ENCODE measurements around the gene RRAGC.
"Not testable (repeated sequence)": the region's sequence is repeated elsewhere in the genome, so short reads cannot be mapped to it uniquely, and the experiment has no call there.

Gene RRAGC

GRCh38 chr1:38852780-38853179 lies 6.8 kb downstream of the RRAGC start:
- no peaks in the 10 kb centered on the region for H3K36me3 ChIP-seq (ENCODE audit: insufficient read depth)

DNA sequence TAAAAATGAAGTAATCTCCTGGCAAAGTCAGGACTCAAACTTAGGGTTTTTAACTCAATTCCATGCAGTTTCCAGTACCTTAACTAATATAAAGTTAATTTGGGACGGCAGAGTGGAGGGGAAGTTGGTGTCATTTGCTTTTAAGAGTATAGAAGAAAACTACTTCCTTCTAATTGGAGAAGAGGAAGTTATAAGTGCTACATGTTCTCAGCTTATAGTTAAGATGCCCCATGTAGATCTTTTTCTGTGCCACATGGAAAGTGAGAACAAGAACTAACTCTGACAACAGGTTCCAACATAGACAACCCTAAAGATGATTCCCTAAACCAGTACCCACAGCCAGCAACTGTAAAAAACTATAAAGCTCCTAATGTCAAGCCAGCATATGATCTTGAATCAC lies 11.5 kb downstream of the RRAGC start:
- Histone ChIP-seq H3K27ac (no peak overlapping the region), H3K79me2 (ENCODE audit: insufficient read depth, low read depth) (no peaks in the 10 kb centered on the region), H3K4me1 (ENCODE audit: low read depth, poor library complexity, severe bottlenecking) (no peaks in the 10 kb centered on the region), H3K9ac (no peak overlapping the region), H3K4me2 (no peak overlapping the region), H3K4me3 (IDR thresholded peaks at IDR 0.05; ENCODE audit: insufficient read depth, low read depth, low read length) (no peak overlapping the region), H3K27me3 (ENCODE audit: insufficient read depth, low read depth) (no peaks in the 10 kb centered on the region), H4K20me1 (ENCODE audit: insufficient read depth) (no peaks in the 10 kb centered on the region), H2AFZ (ENCODE audit: low read depth) (no peak overlapping the region), H3K36me3 (ENCODE audit: insufficient read depth) (no peaks in the 10 kb centered on the region)
- TF ChIP-seq, protein P1, sequence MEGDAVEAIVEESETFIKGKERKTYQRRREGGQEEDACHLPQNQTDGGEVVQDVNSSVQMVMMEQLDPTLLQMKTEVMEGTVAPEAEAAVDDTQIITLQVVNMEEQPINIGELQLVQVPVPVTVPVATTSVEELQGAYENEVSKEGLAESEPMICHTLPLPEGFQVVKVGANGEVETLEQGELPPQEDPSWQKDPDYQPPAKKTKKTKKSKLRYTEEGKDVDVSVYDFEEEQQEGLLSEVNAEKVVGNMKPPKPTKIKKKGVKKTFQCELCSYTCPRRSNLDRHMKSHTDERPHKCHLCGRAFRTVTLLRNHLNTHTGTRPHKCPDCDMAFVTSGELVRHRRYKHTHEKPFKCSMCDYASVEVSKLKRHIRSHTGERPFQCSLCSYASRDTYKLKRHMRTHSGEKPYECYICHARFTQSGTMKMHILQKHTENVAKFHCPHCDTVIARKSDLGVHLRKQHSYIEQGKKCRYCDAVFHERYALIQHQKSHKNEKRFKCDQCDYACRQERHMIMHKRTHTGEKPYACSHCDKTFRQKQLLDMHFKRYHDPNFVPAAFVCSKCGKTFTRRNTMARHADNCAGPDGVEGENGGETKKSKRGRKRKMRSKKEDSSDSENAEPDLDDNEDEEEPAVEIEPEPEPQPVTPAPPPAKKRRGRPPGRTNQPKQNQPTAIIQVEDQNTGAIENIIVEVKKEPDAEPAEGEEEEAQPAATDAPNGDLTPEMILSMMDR (conservative IDR thresholded peaks at IDR 0.05; ENCODE audit: low read depth, low read length) = no peak

More at GRCh38 chr1:38852780-38853179, 6.8 kb downstream of the RRAGC start:
- H3K4me2 ChIP-seq = no peak overlapping the region
- H3K27me3 ChIP-seq (ENCODE audit: insufficient read depth, low read depth) = no peaks in the 10 kb centered on the region
- H4K20me1 ChIP-seq (ENCODE audit: insufficient read depth) = no peaks in the 10 kb centered on the region
- no peak overlapping the region for H3K4me3 ChIP-seq (IDR thresholded peaks at IDR 0.05; ENCODE audit: insufficient read depth, low read depth, low read length)
- 0 out of 2 replicates have a peak, but pooled peaks cover 6% of the 10 kb centered on the region for H3K79me2 ChIP-seq (ENCODE audit: insufficient read depth, low read depth)
- TF ChIP-seq, protein P1 (conservative IDR thresholded peaks at IDR 0.05; ENCODE audit: low read depth, low read length) = no peak
- H3K9ac ChIP-seq = no peak overlapping the region
- peaks cover 6% of the 10 kb centered on the region for H3K4me1 ChIP-seq (ENCODE audit: low read depth, poor library complexity, severe bottlenecking)
- H3K27ac ChIP-seq = no peak overlapping the region
- H2AFZ ChIP-seq (ENCODE audit: low read depth) = no peak overlapping the region

DNA sequence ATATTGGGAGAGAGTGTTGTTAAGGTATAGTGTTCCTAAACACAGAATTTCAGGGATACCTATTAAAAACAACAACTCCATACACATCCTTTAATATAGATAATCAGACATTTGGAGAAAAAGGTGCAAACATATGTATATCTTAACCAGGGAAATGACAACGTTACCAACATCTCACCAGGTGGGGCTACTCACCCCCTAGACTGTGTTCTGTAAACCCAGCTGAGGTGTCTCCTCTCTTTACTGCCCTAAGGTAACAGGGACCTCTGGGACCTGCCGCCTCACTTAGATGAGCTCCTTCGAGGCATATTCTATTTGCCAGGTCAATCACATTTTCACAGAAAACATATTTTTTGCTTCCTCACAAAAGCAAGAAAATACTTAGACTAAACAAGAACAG lies 13.4 kb downstream of the RRAGC start:
- Histone ChIP-seq H3K9ac (no peak overlapping the region), H4K20me1 (ENCODE audit: insufficient read depth) (no peaks in the 10 kb centered on the region), H2AFZ (ENCODE audit: low read depth) (no peak overlapping the region), H3K4me3 (IDR thresholded peaks at IDR 0.05; ENCODE audit: insufficient read depth, low read depth, low read length) (no peak overlapping the region), H3K4me2 (no peak overlapping the region), H3K27ac (no peak overlapping the region), H3K36me3 (ENCODE audit: insufficient read depth) (no peaks in the 10 kb centered on the region), H3K27me3 (ENCODE audit: insufficient read depth, low read depth) (no peaks in the 10 kb centered on the region), H3K79me2 (ENCODE audit: insufficient read depth, low read depth) (no peaks in the 10 kb centered on the region), H3K4me1 (ENCODE audit: low read depth, poor library complexity, severe bottlenecking) (no peaks in the 10 kb centered on the region)
- TF ChIP-seq, protein P1 (conservative IDR thresholded peaks at IDR 0.05; ENCODE audit: low read depth, low read length) = no peak

DNA sequence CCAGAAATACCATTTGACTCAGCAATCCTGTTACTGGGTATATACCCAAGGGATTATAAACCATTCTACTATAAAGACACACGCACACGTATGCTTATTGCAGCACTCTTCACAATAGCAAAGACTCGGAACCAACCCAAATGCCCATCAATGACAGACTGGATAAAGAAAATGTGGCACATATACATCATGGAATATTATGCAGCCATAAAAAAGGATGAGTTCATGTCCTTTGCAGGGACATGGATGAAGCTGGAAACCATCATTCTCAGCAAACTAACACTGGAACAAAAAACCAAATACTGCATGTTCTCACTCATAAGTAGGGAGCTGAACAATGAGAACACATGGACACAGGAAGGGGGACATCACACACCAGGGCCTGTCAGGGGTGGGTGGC lies 14.5 kb downstream of the RRAGC start:
- H3K36me3 ChIP-seq (ENCODE audit: insufficient read depth); H3K9ac ChIP-seq; H3K27me3 ChIP-seq (ENCODE audit: insufficient read depth, low read depth); H3K4me2 ChIP-seq; H3K4me1 ChIP-seq (ENCODE audit: low read depth, poor library complexity, severe bottlenecking); H3K4me3 ChIP-seq (IDR thresholded peaks at IDR 0.05; ENCODE audit: insufficient read depth, low read depth, low read length); H4K20me1 ChIP-seq (ENCODE audit: insufficient read depth); H3K79me2 ChIP-seq (ENCODE audit: insufficient read depth, low read depth); H2AFZ ChIP-seq (ENCODE audit: low read depth); H3K27ac ChIP-seq: not testable (repeated sequence)

DNA sequence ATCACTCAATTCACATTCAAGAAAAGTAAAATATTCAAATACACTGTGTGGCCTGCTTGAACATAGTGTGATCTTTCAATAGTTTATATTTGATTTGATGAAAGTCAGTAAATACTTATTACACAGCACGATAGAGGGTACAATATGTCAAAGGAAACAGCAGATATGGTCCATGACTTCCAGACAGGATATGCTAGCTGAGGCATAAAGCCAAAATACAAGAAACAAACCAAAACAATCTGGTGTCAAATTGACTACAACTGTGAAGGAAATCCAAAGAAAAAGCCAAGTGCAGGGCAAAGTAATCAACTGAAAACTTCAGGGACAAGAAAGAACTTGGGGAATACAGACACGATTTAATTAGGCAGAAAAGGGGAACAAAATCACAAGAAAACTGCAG lies 19.3 kb downstream of the RRAGC start:
- no peaks in the 10 kb centered on the region for H3K4me1 ChIP-seq (ENCODE audit: low read depth, poor library complexity, severe bottlenecking)
- H4K20me1 ChIP-seq (ENCODE audit: insufficient read depth) = no peaks in the 10 kb centered on the region
- no peak overlapping the region for H3K9ac ChIP-seq
- no peak overlapping the region for H3K4me3 ChIP-seq (IDR thresholded peaks at IDR 0.05; ENCODE audit: insufficient read depth, low read depth, low read length)
- no peaks in the 10 kb centered on the region for H3K36me3 ChIP-seq (ENCODE audit: insufficient read depth)
- no peak overlapping the region for H3K27ac ChIP-seq
- H3K4me2 ChIP-seq = no peak overlapping the region
- TF ChIP-seq, protein P1 (conservative IDR thresholded peaks at IDR 0.05; ENCODE audit: low read depth, low read length) = no peak
- H2AFZ ChIP-seq (ENCODE audit: low read depth) = no peak overlapping the region
- H3K79me2 ChIP-seq (ENCODE audit: insufficient read depth, low read depth) = no peaks in the 10 kb centered on the region
- H3K27me3 ChIP-seq (ENCODE audit: insufficient read depth, low read depth) = no peaks in the 10 kb centered on the region
